ENCODE results near the gene SLC9A5. TPM values are rescaled to one million over a fixed set of nuclear protein-coding genes. Genes with fewer than 3 reads are reported as not detected.

The SLC9A5 gene
- total and polyA plus RNA-seq, 9 of the 15 experiments (the other 6 are each of a cell fraction or from before 2014, with no cell fraction given): 0.06 to 3.1 (median 1.2) TPM

GRCh38 chr16:67246081-67246755 lies 2.6 kb upstream of the SLC9A5 start (continued):
- no peak for TF ChIP-seq NR0B1 (IDR thresholded peaks at IDR 0.05; ENCODE audit: partially characterized antibody)
- no peak for TF ChIP-seq PATZ1 (CRISPR knock-in tag; IDR thresholded peaks at IDR 0.05; ENCODE audit: borderline replicate concordance)
- TF ChIP-seq RB1 (IDR thresholded peaks at IDR 0.05; ENCODE audit: low read depth): peak; percentile 71; the same call in 1 of the 2 replicates
- TF ChIP-seq TBL1XR1 (IDR thresholded peaks at IDR 0.05; ENCODE audit: low read length in 2 of 2): 0 out of 4 replicates have a peak, but pooled peaks of 1 of the 2 experiments have one; percentile 40
- TF ChIP-seq SLC30A9 (CRISPR knock-in tag; IDR thresholded peaks at IDR 0.05): no peak
- TF ChIP-seq STAG1 (CRISPR knock-in tag; IDR thresholded peaks at IDR 0.05; ENCODE audit: borderline replicate concordance): no peak
- no peak for TF ChIP-seq ZBTB12 (CRISPR knock-in tag; IDR thresholded peaks at IDR 0.05)
- no peak for TF ChIP-seq AFF4 (CRISPR knock-in tag; IDR thresholded peaks at IDR 0.05)
- no peak for TF ChIP-seq KAT2B (IDR thresholded peaks at IDR 0.05; ENCODE audit: low read depth, low read length)
- peak in 1 of 2 experiments; percentile 98; a peak in 2 of 4 replicates for TF ChIP-seq TEAD1 (CRISPR knock-in tag; IDR thresholded peaks at IDR 0.05)
- no peak for TF ChIP-seq SP2 (IDR thresholded peaks at IDR 0.05; ENCODE audit: extremely low read depth, low read depth, low read length, poor library complexity, severe bottlenecking)

Measured in K562 (cell line).